Measurements from ENCODE around the gene PDE4D.
"Not testable (repeated sequence)": the region's sequence is repeated elsewhere in the genome, so short reads cannot be mapped to it uniquely, and the experiment has no call there.

The PDE4D gene

GRCh38 chr5:58969795-58970194 is 923.7 kb downstream of the PDE4D start:
- Mint-ChIP-seq H3K27me3 (ENCODE audit: low read depth) (no peaks in the 10 kb centered on the region), H3K4me1 (ENCODE audit: low read depth) (peaks cover 7% of the 10 kb centered on the region), H3K4me3 (no peak overlapping the region), H3K27ac (no peak overlapping the region), H3K36me3 (ENCODE audit: low read depth) (peaks cover 19% of the 10 kb centered on the region), H3K9me3 (no peaks in the 10 kb centered on the region)

- H3K9me3 Mint-ChIP-seq: no peaks in the 10 kb centered on the region
- no peak overlapping the region for H3K4me3 Mint-ChIP-seq
- H3K27me3 Mint-ChIP-seq (ENCODE audit: low read depth): no peaks in the 10 kb centered on the region
- peaks cover 7% of the 10 kb centered on the region for H3K4me1 Mint-ChIP-seq (ENCODE audit: low read depth)
- no peak overlapping the region for H3K27ac Mint-ChIP-seq
- peaks cover 15% of the 10 kb centered on the region for H3K36me3 Mint-ChIP-seq (ENCODE audit: low read depth)
Measured at GRCh38 chr5:58969253-58969652, 924.3 kb downstream of the PDE4D start.

- peaks cover 7% of the 10 kb centered on the region for H3K4me1 Mint-ChIP-seq (ENCODE audit: low read depth)
- H3K9me3 Mint-ChIP-seq: no peaks in the 10 kb centered on the region
- H3K27ac Mint-ChIP-seq: no peak overlapping the region
- no peaks in the 10 kb centered on the region for H3K27me3 Mint-ChIP-seq (ENCODE audit: low read depth)
- H3K4me3 Mint-ChIP-seq: no peak overlapping the region
- H3K36me3 Mint-ChIP-seq (ENCODE audit: low read depth): peaks cover 7% of the 10 kb centered on the region
Measured at GRCh38 chr5:58968350-58968749, 925.2 kb downstream of the PDE4D start.

GRCh38 chr5:58967597-58968281 is 925.8 kb downstream of the PDE4D start:
- Mint-ChIP-seq H3K4me3 (no peak overlapping the region), H3K4me1 (ENCODE audit: low read depth) (peaks cover 7% of the 10 kb centered on the region), H3K27me3 (ENCODE audit: low read depth) (no peaks in the 10 kb centered on the region), H3K36me3 (ENCODE audit: low read depth) (peaks cover 2% of the 10 kb centered on the region), H3K27ac (no peak overlapping the region), H3K9me3 (no peaks in the 10 kb centered on the region)

GRCh38 chr5:58965677-58966414 is 927.7 kb downstream of the PDE4D start:
- H3K4me1 Mint-ChIP-seq (ENCODE audit: low read depth): peaks cover 5% of the 10 kb centered on the region
- H3K36me3 Mint-ChIP-seq (ENCODE audit: low read depth): no peaks in the 10 kb centered on the region
- H3K4me3 Mint-ChIP-seq: no peak overlapping the region
- H3K9me3 Mint-ChIP-seq: no peaks in the 10 kb centered on the region
- no peaks in the 10 kb centered on the region for H3K27me3 Mint-ChIP-seq (ENCODE audit: low read depth)
- no peak overlapping the region for H3K27ac Mint-ChIP-seq

- H3K9me3 Mint-ChIP-seq: no peaks in the 10 kb centered on the region
- H3K27me3 Mint-ChIP-seq (ENCODE audit: low read depth): no peaks in the 10 kb centered on the region
- no peaks in the 10 kb centered on the region for H3K36me3 Mint-ChIP-seq (ENCODE audit: low read depth)
- H3K27ac Mint-ChIP-seq: no peak overlapping the region
- peaks cover 5% of the 10 kb centered on the region for H3K4me1 Mint-ChIP-seq (ENCODE audit: low read depth)
- H3K4me3 Mint-ChIP-seq: no peak overlapping the region
Measured at GRCh38 chr5:58963821-58964220, 929.7 kb downstream of the PDE4D start.

- Mint-ChIP-seq H3K36me3 (ENCODE audit: low read depth) (no peaks in the 10 kb centered on the region), H3K27ac (no peak overlapping the region), H3K9me3 (no peaks in the 10 kb centered on the region), H3K27me3 (ENCODE audit: low read depth) (no peaks in the 10 kb centered on the region), H3K4me3 (no peak overlapping the region), H3K4me1 (ENCODE audit: low read depth) (peaks cover 5% of the 10 kb centered on the region)
Measured at GRCh38 chr5:58963361-58963760, 930.2 kb downstream of the PDE4D start.

- no peak overlapping the region for H3K27ac Mint-ChIP-seq
- H3K4me3 Mint-ChIP-seq: no peak overlapping the region
Measured at GRCh38 chr5:58961631-58962280, 931.8 kb downstream of the PDE4D start.

GRCh38 chr5:58958701-58959100 is 934.8 kb downstream of the PDE4D start:
- no peak overlapping the region for H3K4me3 Mint-ChIP-seq
- H3K4me1 Mint-ChIP-seq (ENCODE audit: low read depth): no peaks in the 10 kb centered on the region
- H3K27me3 Mint-ChIP-seq (ENCODE audit: low read depth): peaks cover 14% of the 10 kb centered on the region
- H3K27ac Mint-ChIP-seq: no peak overlapping the region
- H3K36me3 Mint-ChIP-seq (ENCODE audit: low read depth): no peaks in the 10 kb centered on the region
- H3K9me3 Mint-ChIP-seq: no peaks in the 10 kb centered on the region

More at GRCh38 chr5:58961631-58962280, 931.8 kb downstream of the PDE4D start:
- no peaks in the 10 kb centered on the region for H3K36me3 Mint-ChIP-seq (ENCODE audit: low read depth)
- H3K27me3 Mint-ChIP-seq (ENCODE audit: low read depth): no peaks in the 10 kb centered on the region
- no peaks in the 10 kb centered on the region for H3K9me3 Mint-ChIP-seq
- H3K4me1 Mint-ChIP-seq (ENCODE audit: low read depth): no peaks in the 10 kb centered on the region

- H3K36me3 Mint-ChIP-seq (ENCODE audit: low read depth); H3K9me3 Mint-ChIP-seq; H3K27ac Mint-ChIP-seq; H3K4me1 Mint-ChIP-seq (ENCODE audit: low read depth); H3K4me3 Mint-ChIP-seq: not testable (repeated sequence)
- H3K27me3 Mint-ChIP-seq (ENCODE audit: low read depth): peaks cover 17% of the 10 kb centered on the region
Measured at GRCh38 chr5:58953218-58953617, 940.3 kb downstream of the PDE4D start.

GRCh38 chr5:58950224-58950623 is 943.3 kb downstream of the PDE4D start:
- Mint-ChIP-seq H3K27me3 (ENCODE audit: low read depth) (peaks cover 16% of the 10 kb centered on the region), H3K27ac (no peak overlapping the region), H3K9me3 (no peaks in the 10 kb centered on the region), H3K36me3 (ENCODE audit: low read depth) (no peaks in the 10 kb centered on the region), H3K4me3 (no peak overlapping the region), H3K4me1 (ENCODE audit: low read depth) (peaks cover 4% of the 10 kb centered on the region)

GRCh38 chr5:58946230-58946629 is 947.3 kb downstream of the PDE4D start:
- Mint-ChIP-seq H3K9me3 (no peaks in the 10 kb centered on the region), H3K36me3 (ENCODE audit: low read depth) (no peaks in the 10 kb centered on the region), H3K4me3 (no peak overlapping the region), H3K4me1 (ENCODE audit: low read depth) (peaks cover 4% of the 10 kb centered on the region), H3K27me3 (ENCODE audit: low read depth) (peaks cover 5% of the 10 kb centered on the region), H3K27ac (peak overlapping the region; percentile 26)

GRCh38 chr5:58944221-58944620 is 949.3 kb downstream of the PDE4D start:
- H3K36me3 Mint-ChIP-seq (ENCODE audit: low read depth): no peaks in the 10 kb centered on the region
- H3K27ac Mint-ChIP-seq: no peak overlapping the region
- H3K4me1 Mint-ChIP-seq (ENCODE audit: low read depth): peaks cover 4% of the 10 kb centered on the region
- H3K27me3 Mint-ChIP-seq (ENCODE audit: low read depth): peaks cover 5% of the 10 kb centered on the region
- H3K9me3 Mint-ChIP-seq: no peaks in the 10 kb centered on the region
- no peak overlapping the region for H3K4me3 Mint-ChIP-seq

GRCh38 chr5:58940446-58940845 is 953.1 kb downstream of the PDE4D start:
- Mint-ChIP-seq H3K9me3 (no peaks in the 10 kb centered on the region), H3K36me3 (ENCODE audit: low read depth) (no peaks in the 10 kb centered on the region), H3K27me3 (ENCODE audit: low read depth) (peaks cover 5% of the 10 kb centered on the region), H3K4me3 (no peak overlapping the region), H3K4me1 (ENCODE audit: low read depth) (peaks cover 3% of the 10 kb centered on the region), H3K27ac (no peak overlapping the region)

GRCh38 chr5:58939664-58940063 is 953.9 kb downstream of the PDE4D start:
- no peaks in the 10 kb centered on the region for H3K36me3 Mint-ChIP-seq (ENCODE audit: low read depth)
- H3K9me3 Mint-ChIP-seq: no peaks in the 10 kb centered on the region
- H3K27me3 Mint-ChIP-seq (ENCODE audit: low read depth): peaks cover 2% of the 10 kb centered on the region
- H3K27ac Mint-ChIP-seq: no peak overlapping the region
- peaks cover 7% of the 10 kb centered on the region for H3K4me1 Mint-ChIP-seq (ENCODE audit: low read depth)
- no peak overlapping the region for H3K4me3 Mint-ChIP-seq

All from T-helper 1 cell treated with Interleukin-12 subunit alpha and Interleukin-12 subunit beta and Interleukin-4 antibody, amounts not matched to agents 30 μg/mL and 1 μg/mL, for 36 hours (primary cell).